Activated naive CD4-positive, alpha-beta T cell treated with anti-CD3 and anti-CD28 coated beads, Interleukin-2, amount 10 ng/mL, durations not matched to agents 7 days and 5 days (primary cell): ENCODE measurements around the gene CAMK2A.

Experiments used
- CTCF ChIA-PET: fragments of 350-600 bp; sonication (Branson Sonifier 250); formaldehyde crosslinking; loops from one replicate; lab custom pipeline; 2021; ENCODE audit warnings: antibody characterized with exemption; lab: Charles Lee
- DNase-seq: peaks from one replicate; pipeline ENCODE4 v3.0.0-alpha.2; 2020
- H3K27ac Mint-ChIP-seq: one replicate; pipeline ENCODE4 v1.8.0; 2021; ENCODE audit warnings: mild to moderate bottlenecking, moderate library complexity, mixed read lengths
- H3K27me3 Mint-ChIP-seq: one replicate; pipeline ENCODE4 v1.8.0; 2021; ENCODE audit warnings: mild to moderate bottlenecking, mixed read lengths
- H3K36me3 Mint-ChIP-seq: one replicate; pipeline ENCODE4 v1.8.0; 2021; ENCODE audit warnings: mixed read lengths
- H3K4me1 Mint-ChIP-seq: one replicate; pipeline ENCODE4 v1.8.0; 2021; ENCODE audit warnings: mixed read lengths
- H3K4me3 Mint-ChIP-seq: one replicate; pipeline ENCODE4 v1.8.0; 2021; ENCODE audit warnings: mild to moderate bottlenecking, moderate library complexity, mixed read lengths
- H3K9me3 Mint-ChIP-seq: one replicate; pipeline ENCODE4 v1.8.0; 2021; ENCODE audit warnings: mixed read lengths

CAMK2A gene

GRCh38 chr5:150180241-150181026, 109.1 kb downstream of the CAMK2A start:
- DNase-seq, result no peak
- peaks cover 38% of the 10 kb centered on the region for H3K27me3 Mint-ChIP-seq
- no peaks in the 10 kb centered on the region for H3K36me3 Mint-ChIP-seq
- H3K4me1 Mint-ChIP-seq, result no peaks in the 10 kb centered on the region
- H3K27ac Mint-ChIP-seq, result no peak overlapping the region
- H3K4me3 Mint-ChIP-seq, result no peak overlapping the region
- H3K9me3 Mint-ChIP-seq, result no peaks in the 10 kb centered on the region
- CTCF ChIA-PET, result no interaction called here

- no peak overlapping the region for H3K27ac Mint-ChIP-seq
- H3K36me3 Mint-ChIP-seq, result no peaks in the 10 kb centered on the region
- H3K9me3 Mint-ChIP-seq, result no peaks in the 10 kb centered on the region
- CTCF ChIA-PET, result interaction anchor here (0.6 kb wide), 1 partner anchor 217 kb away, joined by 3 read pairs; no protein-coding TSS in a partner anchor
- H3K27me3 Mint-ChIP-seq, result peaks cover 40% of the 10 kb centered on the region
- H3K4me3 Mint-ChIP-seq, result no peak overlapping the region
- no peaks in the 10 kb centered on the region for H3K4me1 Mint-ChIP-seq
- DNase-seq, result no peak
Observed at GRCh38 chr5:150179019-150179620, 110.5 kb downstream of the CAMK2A start.

GRCh38 chr5:150178262-150178661, 111.3 kb downstream of the CAMK2A start:
- Mint-ChIP-seq H3K4me1 (no peaks in the 10 kb centered on the region), H3K9me3 (no peaks in the 10 kb centered on the region), H3K27me3 (peaks cover 48% of the 10 kb centered on the region), H3K36me3 (no peaks in the 10 kb centered on the region), H3K27ac (no peak overlapping the region), H3K4me3 (no peak overlapping the region)
- no peak for DNase-seq
- CTCF ChIA-PET, result interaction anchor here (0.6 to 1.1 kb wide), 2 partner anchors 16 to 216 kb away, joined by 3 to 5 read pairs; no protein-coding TSS in a partner anchor

GRCh38 chr5:150177721-150178120, 111.9 kb downstream of the CAMK2A start:
- H3K4me1 Mint-ChIP-seq, result no peaks in the 10 kb centered on the region
- CTCF ChIA-PET, result interaction anchor here (1.0 to 1.1 kb wide), 2 partner anchors 16 to 18 kb away, joined by 5 read pairs; no protein-coding TSS in a partner anchor
- H3K27ac Mint-ChIP-seq, result no peak overlapping the region
- H3K9me3 Mint-ChIP-seq, result no peaks in the 10 kb centered on the region
- no peak overlapping the region for H3K4me3 Mint-ChIP-seq
- no peak for DNase-seq
- no peaks in the 10 kb centered on the region for H3K36me3 Mint-ChIP-seq
- H3K27me3 Mint-ChIP-seq, result peaks cover 51% of the 10 kb centered on the region

- CTCF ChIA-PET, result interaction anchor here (1.0 to 2.7 kb wide), 3 partner anchors 13 to 47 kb away, joined by 5 to 13 read pairs (median 5); no protein-coding TSS in a partner anchor
- no peak overlapping the region for H3K27ac Mint-ChIP-seq
- no peaks in the 10 kb centered on the region for H3K9me3 Mint-ChIP-seq
- no peaks in the 10 kb centered on the region for H3K36me3 Mint-ChIP-seq
- H3K4me3 Mint-ChIP-seq, result no peak overlapping the region
- H3K4me1 Mint-ChIP-seq, result no peaks in the 10 kb centered on the region
- peaks cover 43% of the 10 kb centered on the region for H3K27me3 Mint-ChIP-seq
- no peak for DNase-seq
Observed at GRCh38 chr5:150176745-150177477, 112.7 kb downstream of the CAMK2A start.

- Mint-ChIP-seq H3K4me1 (no peaks in the 10 kb centered on the region), H3K27me3 (peaks cover 39% of the 10 kb centered on the region), H3K9me3 (no peaks in the 10 kb centered on the region), H3K27ac (no peak overlapping the region), H3K36me3 (no peaks in the 10 kb centered on the region), H3K4me3 (no peak overlapping the region)
- DNase-seq, result no peak
- CTCF ChIA-PET, result interaction anchor here (0.8 to 2.7 kb wide), 6 partner anchors 11 to 341 kb away, joined by 3 to 13 read pairs (median 4); no protein-coding TSS in a partner anchor
Observed at GRCh38 chr5:150175536-150175935, 114.0 kb downstream of the CAMK2A start.

- H3K9me3 Mint-ChIP-seq, result no peaks in the 10 kb centered on the region
- H3K4me3 Mint-ChIP-seq, result no peak overlapping the region
- no peaks in the 10 kb centered on the region for H3K4me1 Mint-ChIP-seq
- H3K27ac Mint-ChIP-seq, result no peak overlapping the region
- DNase-seq, result no peak
- no peaks in the 10 kb centered on the region for H3K36me3 Mint-ChIP-seq
- H3K27me3 Mint-ChIP-seq, result peaks cover 44% of the 10 kb centered on the region
- CTCF ChIA-PET, result interaction anchor here (1.1 to 2.7 kb wide), 5 partner anchors 11 to 341 kb away, joined by 3 to 13 read pairs (median 3); no protein-coding TSS in a partner anchor
Observed at GRCh38 chr5:150175076-150175475, 114.5 kb downstream of the CAMK2A start.

- Mint-ChIP-seq H3K9me3 (no peaks in the 10 kb centered on the region), H3K4me3 (no peak overlapping the region), H3K27me3 (peaks cover 51% of the 10 kb centered on the region), H3K4me1 (no peaks in the 10 kb centered on the region), H3K27ac (no peak overlapping the region), H3K36me3 (no peaks in the 10 kb centered on the region)
- no peak for DNase-seq
- CTCF ChIA-PET, result interaction anchor here (0.9 to 3.8 kb wide), 3 partner anchors 12 to 340 kb away, joined by 3 to 13 read pairs (median 3); no protein-coding TSS in a partner anchor
Observed at GRCh38 chr5:150174285-150174684, 115.3 kb downstream of the CAMK2A start.

- CTCF ChIA-PET, result interaction anchor here (0.9 to 3.8 kb wide), 3 partner anchors 11 to 177 kb away, joined by 3 to 13 read pairs (median 3); no protein-coding TSS in a partner anchor
Observed at GRCh38 chr5:150173161-150173560, 116.4 kb downstream of the CAMK2A start.

GRCh38 chr5:150172556-150172955, 117.0 kb downstream of the CAMK2A start:
- Mint-ChIP-seq H3K4me1 (no peaks in the 10 kb centered on the region), H3K27ac (no peak overlapping the region), H3K9me3 (no peaks in the 10 kb centered on the region), H3K36me3 (no peaks in the 10 kb centered on the region), H3K4me3 (no peak overlapping the region), H3K27me3 (peaks cover 69% of the 10 kb centered on the region)
- no peak for DNase-seq
- CTCF ChIA-PET, result interaction anchor here (1.2 to 3.8 kb wide), 3 partner anchors 10 to 177 kb away, joined by 3 to 13 read pairs (median 3); no protein-coding TSS in a partner anchor

More at GRCh38 chr5:150173161-150173560, 116.4 kb downstream of the CAMK2A start:
- Mint-ChIP-seq H3K36me3 (no peaks in the 10 kb centered on the region), H3K27me3 (peaks cover 63% of the 10 kb centered on the region), H3K4me1 (no peaks in the 10 kb centered on the region), H3K9me3 (no peaks in the 10 kb centered on the region), H3K27ac (no peak overlapping the region), H3K4me3 (no peak overlapping the region)
- no peak for DNase-seq

GRCh38 chr5:150172145-150172544, 117.4 kb downstream of the CAMK2A start:
- Mint-ChIP-seq H3K36me3 (no peaks in the 10 kb centered on the region), H3K27ac (no peak overlapping the region), H3K4me1 (no peaks in the 10 kb centered on the region), H3K27me3 (peaks cover 73% of the 10 kb centered on the region), H3K9me3 (no peaks in the 10 kb centered on the region), H3K4me3 (no peak overlapping the region)
- no peak for DNase-seq
- CTCF ChIA-PET, result interaction anchor here (1.2 to 3.8 kb wide), 3 partner anchors 10 to 178 kb away, joined by 3 to 13 read pairs (median 3); no protein-coding TSS in a partner anchor
